GM12875 (cell line): ENCODE measurements around the gene ARSA.
A peak's percentile ranks its signal among the peaks of the same experiment; 100 is the strongest.

Source experiments
- H3K4me3 ChIP-seq: one replicate; pipeline ENCODE4 v1.5.1; 2011; ENCODE audit warnings: low read depth, low read length, control low read depth
- TF ChIP-seq, protein P1 (sequence below): IDR thresholded peaks from 2 replicates; pipeline ENCODE4 v1.5.1; 2011; ENCODE audit warnings: low read depth, mild to moderate bottlenecking, control low read depth, inconsistent platforms, low read length, moderate library complexity, borderline replicate concordance; ENCODE audit not compliant: insufficient read depth

ARSA gene

DNA sequence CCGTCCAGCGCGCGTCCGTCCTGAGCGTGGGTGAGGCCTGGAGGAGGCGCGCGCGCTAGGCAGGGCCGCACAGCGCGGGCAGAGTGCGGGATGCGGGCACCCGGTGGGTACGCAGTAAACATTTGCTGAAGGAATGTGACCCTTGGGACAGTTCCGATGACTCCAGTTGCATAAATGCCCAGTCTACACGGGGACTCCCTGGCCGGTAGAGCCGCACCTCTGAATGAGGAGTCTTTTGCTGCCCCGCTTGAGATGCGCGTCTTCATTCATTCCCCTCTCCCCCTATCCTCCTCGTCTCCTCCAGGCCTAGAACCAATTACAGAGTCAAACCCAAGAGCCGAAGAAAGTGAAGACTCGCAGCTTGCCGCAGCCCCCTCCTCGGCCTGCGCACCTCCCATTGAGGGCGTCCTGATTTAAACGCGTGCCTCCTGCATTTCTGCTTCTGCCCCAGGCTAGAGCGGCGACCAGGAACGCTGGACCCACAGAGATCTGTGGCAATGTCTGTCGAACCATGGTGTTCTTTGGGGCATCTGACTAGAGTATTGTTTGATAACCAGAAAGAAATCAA is 44.6 kb downstream of the ARSA start:
- TF ChIP-seq, protein P1, sequence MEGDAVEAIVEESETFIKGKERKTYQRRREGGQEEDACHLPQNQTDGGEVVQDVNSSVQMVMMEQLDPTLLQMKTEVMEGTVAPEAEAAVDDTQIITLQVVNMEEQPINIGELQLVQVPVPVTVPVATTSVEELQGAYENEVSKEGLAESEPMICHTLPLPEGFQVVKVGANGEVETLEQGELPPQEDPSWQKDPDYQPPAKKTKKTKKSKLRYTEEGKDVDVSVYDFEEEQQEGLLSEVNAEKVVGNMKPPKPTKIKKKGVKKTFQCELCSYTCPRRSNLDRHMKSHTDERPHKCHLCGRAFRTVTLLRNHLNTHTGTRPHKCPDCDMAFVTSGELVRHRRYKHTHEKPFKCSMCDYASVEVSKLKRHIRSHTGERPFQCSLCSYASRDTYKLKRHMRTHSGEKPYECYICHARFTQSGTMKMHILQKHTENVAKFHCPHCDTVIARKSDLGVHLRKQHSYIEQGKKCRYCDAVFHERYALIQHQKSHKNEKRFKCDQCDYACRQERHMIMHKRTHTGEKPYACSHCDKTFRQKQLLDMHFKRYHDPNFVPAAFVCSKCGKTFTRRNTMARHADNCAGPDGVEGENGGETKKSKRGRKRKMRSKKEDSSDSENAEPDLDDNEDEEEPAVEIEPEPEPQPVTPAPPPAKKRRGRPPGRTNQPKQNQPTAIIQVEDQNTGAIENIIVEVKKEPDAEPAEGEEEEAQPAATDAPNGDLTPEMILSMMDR, result no peak
- peak overlapping the region; percentile 93 for H3K4me3 ChIP-seq

GRCh38 chr22:50582493-50583293 is 45.3 kb downstream of the ARSA start, which contains the start of gene CHKB:
CHKB (minus strand) TSS chr22:50582849; CDS start chr22:50582781, 68 bp downstream.
- TF ChIP-seq, protein P1, result no peak
- peak within 1 kb of the TSS; percentile 95 for H3K4me3 ChIP-seq

DNA sequence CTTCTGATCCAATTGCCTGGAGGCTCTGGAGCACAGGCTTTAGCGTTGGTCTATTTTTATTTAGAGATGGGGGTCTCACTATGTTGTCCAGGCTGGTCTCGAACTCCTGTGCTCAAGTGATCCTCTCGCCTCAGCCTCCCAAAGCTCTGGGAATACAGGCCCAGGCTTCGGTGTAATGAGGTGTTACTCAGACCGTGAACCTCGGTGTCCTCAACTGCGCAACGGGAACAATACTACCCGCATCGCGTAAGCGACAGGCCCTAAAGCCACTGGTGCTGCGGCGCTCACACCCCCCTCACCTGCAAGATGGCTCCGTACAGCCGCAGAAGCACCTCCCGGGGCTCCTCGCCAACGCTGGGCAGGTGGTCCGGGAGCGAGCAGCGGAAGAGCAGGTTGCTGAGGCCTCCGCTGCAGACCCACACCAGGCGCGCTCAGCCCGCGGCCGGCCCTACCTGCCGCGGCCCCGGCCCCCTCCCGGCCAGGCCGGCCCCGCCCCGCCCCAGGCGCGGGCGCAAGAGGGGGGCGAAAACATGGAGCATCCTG is 45.9 kb downstream of the ARSA start:
- H3K4me3 ChIP-seq, result peak overlapping the region; percentile 95
- TF ChIP-seq, protein P1, result no peak

- H3K4me3 ChIP-seq, result peak overlapping the region; percentile 95
- TF ChIP-seq, protein P1, result no peak
These were observed 46.7 kb downstream of the ARSA start for GRCh38 chr22:50581031-50581949.

- TF ChIP-seq, protein P1, result no peak
- H3K4me3 ChIP-seq, result no peak overlapping the region
These were observed 48.2 kb downstream of the ARSA start for GRCh38 chr22:50579752-50580151.

GRCh38 chr22:50578776-50579310 is 49.1 kb downstream of the ARSA start:
- TF ChIP-seq, protein P1, result no peak
- H3K4me3 ChIP-seq, result no peak overlapping the region
